Measurements from ENCODE around the gene PCDH9.

PCDH9 gene

DNA sequence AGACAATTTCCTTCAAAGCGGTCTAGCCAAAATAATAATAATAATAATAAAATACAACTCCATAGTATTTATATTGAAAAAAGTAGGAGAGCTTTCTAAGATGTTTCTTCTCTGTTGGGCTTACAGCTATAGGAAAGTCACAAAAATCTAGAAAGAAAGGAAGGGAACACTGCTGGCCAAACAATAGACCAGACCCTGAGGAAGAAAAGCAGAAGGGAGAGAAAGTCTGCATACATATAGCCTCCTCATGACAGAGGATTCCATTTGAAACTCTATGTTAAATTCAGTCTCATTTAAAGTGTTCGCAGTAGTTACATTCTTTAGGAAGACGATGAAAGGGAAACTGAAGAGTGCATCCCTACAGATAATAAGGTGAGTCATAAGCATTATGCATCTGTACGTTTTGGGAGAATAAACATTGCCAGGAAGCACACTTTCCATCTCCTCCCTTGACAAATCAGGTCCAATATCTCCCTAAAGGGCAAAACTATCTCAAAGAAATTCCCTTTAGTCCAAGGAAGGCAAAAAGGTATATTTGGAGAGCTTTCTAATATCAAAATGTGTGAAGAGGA is 86.5 kb downstream of the PCDH9 start:
- DNase-seq (ENCODE audit: extremely low read depth, low read depth), result no peak

DNA sequence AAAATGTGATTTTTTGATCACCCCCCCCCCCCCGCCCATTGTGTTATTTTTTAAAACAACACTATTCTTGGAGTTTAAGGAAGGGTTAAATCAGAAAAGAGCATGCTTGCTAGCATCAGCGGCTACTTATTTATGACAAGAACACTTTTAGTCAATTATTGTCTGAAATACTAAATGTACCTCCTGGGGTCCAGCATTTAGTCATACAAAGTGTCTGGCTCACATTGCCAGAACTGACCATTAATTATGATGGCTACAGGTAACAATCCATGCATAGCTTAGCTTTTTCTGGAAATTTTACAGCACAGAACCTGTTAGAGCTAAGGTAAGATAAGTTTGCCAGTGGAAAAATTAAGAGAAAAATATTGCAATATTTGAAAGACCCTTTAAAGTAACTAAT is 90.1 kb downstream of the PCDH9 start:
- TF ChIP-seq, protein P1, sequence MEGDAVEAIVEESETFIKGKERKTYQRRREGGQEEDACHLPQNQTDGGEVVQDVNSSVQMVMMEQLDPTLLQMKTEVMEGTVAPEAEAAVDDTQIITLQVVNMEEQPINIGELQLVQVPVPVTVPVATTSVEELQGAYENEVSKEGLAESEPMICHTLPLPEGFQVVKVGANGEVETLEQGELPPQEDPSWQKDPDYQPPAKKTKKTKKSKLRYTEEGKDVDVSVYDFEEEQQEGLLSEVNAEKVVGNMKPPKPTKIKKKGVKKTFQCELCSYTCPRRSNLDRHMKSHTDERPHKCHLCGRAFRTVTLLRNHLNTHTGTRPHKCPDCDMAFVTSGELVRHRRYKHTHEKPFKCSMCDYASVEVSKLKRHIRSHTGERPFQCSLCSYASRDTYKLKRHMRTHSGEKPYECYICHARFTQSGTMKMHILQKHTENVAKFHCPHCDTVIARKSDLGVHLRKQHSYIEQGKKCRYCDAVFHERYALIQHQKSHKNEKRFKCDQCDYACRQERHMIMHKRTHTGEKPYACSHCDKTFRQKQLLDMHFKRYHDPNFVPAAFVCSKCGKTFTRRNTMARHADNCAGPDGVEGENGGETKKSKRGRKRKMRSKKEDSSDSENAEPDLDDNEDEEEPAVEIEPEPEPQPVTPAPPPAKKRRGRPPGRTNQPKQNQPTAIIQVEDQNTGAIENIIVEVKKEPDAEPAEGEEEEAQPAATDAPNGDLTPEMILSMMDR (IDR thresholded peaks at IDR 0.05; ENCODE audit: low read depth, low read length, missing control alignments), result no peak
- H3K4me3 ChIP-seq (replicated peaks; ENCODE audit: low read depth, low read length), result no peak overlapping the region
- no peak for DNase-seq (ENCODE audit: extremely low read depth, low read depth)

More for the DNA sequence above, 86.5 kb downstream of the PCDH9 start:
- no peak overlapping the region for H3K4me3 ChIP-seq (replicated peaks; ENCODE audit: low read depth, low read length)
- TF ChIP-seq, protein P1 (IDR thresholded peaks at IDR 0.05; ENCODE audit: low read depth, low read length, missing control alignments), result no peak

DNA sequence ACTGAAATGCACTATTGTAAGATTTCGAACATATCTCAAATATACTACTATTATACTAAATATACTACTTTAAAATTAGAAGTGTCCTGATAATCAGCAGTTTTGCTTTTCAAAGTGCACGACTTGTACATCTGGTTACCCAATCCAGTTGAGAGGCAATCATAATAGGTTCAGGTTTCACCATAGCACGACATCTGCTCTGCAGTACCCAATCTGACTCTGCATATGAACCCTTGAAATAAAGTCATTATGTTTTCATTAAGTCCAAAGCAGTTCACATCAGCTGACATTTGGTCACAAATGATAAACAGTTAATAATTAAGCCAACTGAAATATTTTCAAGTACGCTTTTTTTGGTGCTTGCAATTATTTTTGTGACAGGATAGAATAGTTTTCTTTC is 90.6 kb downstream of the PCDH9 start:
- H3K4me3 ChIP-seq (replicated peaks; ENCODE audit: low read depth, low read length), result no peak overlapping the region
- TF ChIP-seq, protein P1 (IDR thresholded peaks at IDR 0.05; ENCODE audit: low read depth, low read length, missing control alignments), result no peak
- no peak for DNase-seq (ENCODE audit: extremely low read depth, low read depth)

DNA sequence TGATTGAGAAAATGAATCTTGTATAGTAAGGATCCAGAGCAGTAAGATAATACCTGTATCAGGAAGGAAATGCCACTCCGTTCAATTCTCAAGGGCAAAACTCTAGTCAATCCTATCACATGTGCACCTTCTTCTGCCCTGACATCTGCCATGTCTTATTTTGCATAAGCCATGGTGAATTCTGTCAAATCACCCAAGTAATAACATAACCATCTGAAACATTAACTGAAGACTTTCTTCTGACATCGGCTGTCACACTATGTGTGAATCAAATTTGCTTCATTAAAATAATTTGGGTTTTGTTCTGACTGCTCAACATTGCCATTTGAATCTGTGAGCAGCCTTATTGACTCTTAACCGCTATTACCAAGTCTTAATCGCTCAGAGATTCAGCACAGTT is 91.2 kb downstream of the PCDH9 start:
- H3K4me3 ChIP-seq (replicated peaks; ENCODE audit: low read depth, low read length), result no peak overlapping the region
- DNase-seq (ENCODE audit: extremely low read depth, low read depth), result no peak
- TF ChIP-seq, protein P1 (IDR thresholded peaks at IDR 0.05; ENCODE audit: low read depth, low read length, missing control alignments), result no peak

DNA sequence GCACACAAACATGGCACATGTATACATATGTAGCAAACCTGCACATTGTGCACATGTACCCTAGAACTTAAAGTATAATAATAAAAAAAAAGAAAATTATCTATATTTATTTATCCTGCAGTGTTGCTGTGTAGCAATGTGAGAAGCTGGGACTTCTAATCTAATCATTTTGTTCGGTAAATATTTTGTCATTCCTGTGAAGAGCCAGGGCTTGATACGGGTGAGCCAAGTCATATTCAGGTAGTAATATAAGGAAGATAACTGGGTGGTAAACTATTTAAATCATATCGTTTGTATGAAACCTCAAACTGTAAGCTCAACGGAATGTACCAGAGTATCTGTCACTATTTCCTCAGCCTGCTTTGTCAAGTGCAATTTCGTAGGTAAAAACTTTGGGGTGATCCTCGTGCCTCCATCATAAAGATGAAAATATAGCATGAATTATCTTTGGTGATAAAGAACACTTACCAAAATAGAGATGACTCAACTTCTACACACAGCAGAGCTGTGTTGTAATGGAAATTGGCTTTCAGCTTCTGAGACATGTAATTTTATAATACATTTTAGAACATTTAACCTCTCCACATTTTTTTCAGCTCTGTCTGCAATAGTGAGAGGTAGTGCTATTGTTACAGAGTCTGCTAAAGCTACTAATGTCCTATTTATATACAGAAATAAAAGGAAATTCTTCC is 92.9 kb downstream of the PCDH9 start:
- no peak for DNase-seq (ENCODE audit: extremely low read depth, low read depth)
- H3K4me3 ChIP-seq (replicated peaks; ENCODE audit: low read depth, low read length), result no peak overlapping the region
- TF ChIP-seq, protein P1 (IDR thresholded peaks at IDR 0.05; ENCODE audit: low read depth, low read length, missing control alignments), result no peak

DNA sequence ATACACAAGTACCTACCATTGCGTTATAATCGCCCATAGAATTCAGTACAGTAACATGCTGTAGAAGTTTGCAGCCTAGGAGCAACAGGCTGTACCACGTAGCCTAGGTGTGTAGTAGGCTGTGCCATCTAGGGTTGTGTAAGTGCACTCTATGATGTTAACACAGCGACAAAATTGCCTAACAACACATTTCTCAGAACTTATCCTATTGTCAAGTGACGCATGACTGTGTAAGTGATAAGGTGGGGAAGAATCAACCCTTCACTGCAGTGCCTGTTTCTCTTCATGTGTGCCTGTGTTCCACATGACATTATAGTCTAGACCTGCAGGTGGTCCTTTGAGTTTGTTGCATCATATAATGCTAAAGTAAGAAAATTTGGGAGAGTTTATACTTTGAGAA is 94.0 kb downstream of the PCDH9 start:
- TF ChIP-seq, protein P1 (IDR thresholded peaks at IDR 0.05; ENCODE audit: low read depth, low read length, missing control alignments), result no peak
- H3K4me3 ChIP-seq (replicated peaks; ENCODE audit: low read depth, low read length), result no peak overlapping the region
- DNase-seq (ENCODE audit: extremely low read depth, low read depth), result no peak

All from HFF-Myc (cell line).